ENCODE measurements around the gene MICA.
"Not testable (repeated sequence)": the region's sequence is repeated elsewhere in the genome, so short reads cannot be mapped to it uniquely, and the experiment has no call there.

The MICA gene

GRCh38 chr6:31403283-31404060 lies at the start of gene MICA:
Gene MICA (plus strand): TSS chr6:31403595. CDS start chr6:31403633, 38 bp downstream.
- peak; percentile 33 for DNase-seq

DNA sequence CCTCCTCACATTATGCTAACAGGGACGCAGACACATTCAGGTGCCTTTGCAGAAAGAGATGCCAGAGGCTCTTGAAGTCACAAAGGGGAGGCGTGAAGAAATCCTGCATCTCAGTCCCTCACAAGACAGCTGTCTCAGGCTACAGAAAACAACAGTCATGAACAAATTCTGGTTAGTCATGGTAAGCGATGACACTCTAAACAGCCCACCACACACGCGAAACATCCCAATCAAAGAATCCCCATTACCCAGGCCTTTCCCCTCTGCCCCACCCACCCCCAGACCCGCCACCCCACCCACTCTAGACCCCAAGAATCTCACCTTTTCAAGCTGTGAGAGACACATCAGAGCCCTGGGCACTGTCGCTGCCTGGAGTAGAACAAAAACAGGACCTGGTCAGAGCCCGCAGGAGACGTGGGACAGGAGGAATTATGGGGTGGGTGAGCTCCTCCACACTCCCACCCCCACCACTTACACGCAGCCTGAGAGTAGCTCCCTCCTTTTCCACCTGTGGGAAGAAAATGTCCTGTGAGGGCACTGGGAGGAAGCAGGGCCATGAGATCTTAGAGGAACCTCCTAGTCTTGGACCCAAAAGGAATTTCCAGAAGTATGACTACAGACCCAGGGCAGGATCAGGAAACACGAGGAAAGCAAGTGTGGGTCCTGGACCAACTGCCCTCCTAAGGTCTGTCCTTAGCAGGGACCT lies 49.1 kb upstream of the MICA start:
- no peak for DNase-seq

GRCh38 chr6:31354864-31355582 lies 48.4 kb upstream of the MICA start:
- no peak for DNase-seq

- no peak for DNase-seq
Measured at GRCh38 chr6:31355583-31355948, 47.8 kb upstream of the MICA start.

DNA sequence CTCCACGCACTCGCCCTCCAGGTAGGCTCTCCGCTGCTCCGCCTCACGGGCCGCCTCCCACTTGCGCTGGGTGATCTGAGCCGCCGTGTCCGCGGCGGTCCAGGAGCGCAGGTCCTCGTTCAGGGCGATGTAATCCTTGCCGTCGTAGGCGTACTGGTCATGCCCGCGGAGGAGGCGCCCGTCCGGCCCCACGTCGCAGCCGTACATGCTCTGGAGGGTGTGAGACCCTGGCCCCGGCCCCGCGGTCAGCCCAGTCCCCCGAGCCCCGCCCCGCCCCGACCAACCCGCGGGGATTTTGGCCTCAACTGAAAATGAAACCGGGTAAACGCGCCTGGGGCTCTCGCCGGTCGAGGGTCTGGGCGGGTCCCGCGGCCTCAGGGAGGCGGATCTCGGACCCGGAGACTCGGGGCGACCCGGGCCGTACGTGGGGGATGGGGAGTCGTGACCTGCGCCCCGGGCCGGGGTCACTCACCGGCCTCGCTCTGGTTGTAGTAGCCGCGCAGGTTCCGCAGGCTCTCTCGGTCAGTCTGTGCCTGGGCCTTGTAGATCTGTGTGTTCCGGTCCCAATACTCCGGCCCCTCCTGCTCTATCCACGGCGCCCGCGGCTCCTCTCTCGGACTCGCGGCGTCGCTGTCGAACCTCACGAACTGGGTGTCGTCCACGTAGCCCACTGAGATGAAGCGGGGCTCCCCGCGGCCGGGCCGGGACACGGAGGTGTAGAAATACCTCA lies 47.0 kb upstream of the MICA start:
- DNase-seq = no peak

- DNase-seq = peak; percentile 16
Measured at GRCh38 chr6:31356946-31357466, 46.4 kb upstream of the MICA start, which contains the start of gene HLA-B. Gene HLA-B (minus strand): TSS chr6:31357179. CDS start chr6:31357158, 21 bp downstream.

- no peak for DNase-seq
Measured at GRCh38 chr6:31357886-31358285, 45.5 kb upstream of the MICA start.

GRCh38 chr6:31358302-31358701 lies 45.1 kb upstream of the MICA start:
- no peak for DNase-seq

GRCh38 chr6:31359581-31359980 lies 43.8 kb upstream of the MICA start:
- DNase-seq = no peak

- DNase-seq = no peak
Measured at GRCh38 chr6:31362751-31363150, 40.6 kb upstream of the MICA start.

DNA sequence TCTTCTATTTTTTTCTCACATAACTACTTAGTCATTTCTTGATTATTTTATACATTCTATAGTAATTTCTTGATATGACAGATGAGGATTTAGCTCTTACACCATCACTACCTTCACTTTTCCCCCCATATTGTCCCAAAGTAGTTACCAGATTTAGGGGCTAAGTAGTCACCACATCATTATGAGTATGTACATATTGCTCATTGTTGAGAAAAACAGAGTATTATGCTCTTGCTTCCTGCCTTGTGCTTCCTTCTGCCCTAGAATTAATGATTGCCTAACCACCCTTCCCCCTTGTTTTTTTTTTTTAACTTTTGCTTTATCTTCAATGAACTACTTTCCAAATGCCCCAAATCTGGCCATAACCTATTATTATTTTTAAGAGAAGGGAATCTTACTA lies 39.6 kb upstream of the MICA start:
- DNase-seq = no peak

DNA sequence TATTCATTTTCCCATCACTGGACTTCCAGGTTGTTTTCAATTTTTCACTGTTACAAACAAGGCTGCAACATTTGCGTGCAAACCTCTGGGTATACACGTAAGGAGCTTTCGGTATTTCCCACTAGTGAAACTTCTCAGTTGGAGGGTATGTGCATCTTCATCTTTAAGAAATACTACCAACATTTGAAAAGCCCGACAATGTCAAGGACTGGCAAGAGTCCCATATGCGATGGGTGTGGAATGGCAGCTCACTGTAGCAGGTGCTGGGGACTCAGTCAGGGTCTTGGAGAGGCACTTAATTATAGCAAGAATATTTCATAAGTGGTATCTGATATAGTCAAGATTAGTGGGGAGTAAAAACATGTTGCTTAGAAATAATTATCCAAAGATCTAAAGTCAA lies 37.5 kb upstream of the MICA start:
- no peak for DNase-seq

DNA sequence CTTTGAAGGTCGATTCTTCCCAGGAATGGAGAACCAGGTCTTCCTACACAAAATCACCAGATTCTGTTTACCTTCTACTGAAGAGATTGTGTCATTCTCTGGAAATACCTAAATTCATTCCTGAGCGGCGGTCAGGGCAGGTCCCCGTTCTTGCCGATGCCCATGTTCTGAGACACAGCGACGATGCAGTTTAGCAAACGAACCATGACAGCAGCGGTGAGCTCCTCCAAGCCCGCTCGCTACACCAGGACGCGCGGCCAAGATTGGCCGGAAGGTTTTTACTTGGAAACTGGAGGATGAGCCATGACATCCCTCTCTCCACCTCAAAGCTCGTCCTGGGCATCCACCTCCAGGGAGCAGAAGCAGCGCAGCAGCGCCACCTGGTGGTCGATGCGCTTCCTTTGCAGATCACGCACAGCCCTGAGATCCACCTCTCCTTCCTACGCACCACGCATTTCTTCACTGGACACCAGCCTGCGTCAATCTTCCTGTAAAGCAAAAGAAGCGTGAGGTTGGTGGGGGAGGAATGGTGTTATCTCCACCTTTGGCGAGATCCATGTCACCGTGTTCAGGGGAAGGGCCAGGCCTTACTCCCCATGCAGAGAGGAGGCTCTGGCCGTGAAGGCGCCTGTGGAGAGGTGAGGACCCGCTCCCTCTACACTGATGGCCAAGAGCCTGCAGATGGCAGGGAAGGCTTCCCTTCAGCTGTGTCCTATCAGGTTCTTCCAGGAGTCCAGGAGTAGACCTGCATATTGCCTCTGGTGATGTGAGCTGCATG lies 36.5 kb upstream of the MICA start:
- DNase-seq = peak; percentile 48

DNA sequence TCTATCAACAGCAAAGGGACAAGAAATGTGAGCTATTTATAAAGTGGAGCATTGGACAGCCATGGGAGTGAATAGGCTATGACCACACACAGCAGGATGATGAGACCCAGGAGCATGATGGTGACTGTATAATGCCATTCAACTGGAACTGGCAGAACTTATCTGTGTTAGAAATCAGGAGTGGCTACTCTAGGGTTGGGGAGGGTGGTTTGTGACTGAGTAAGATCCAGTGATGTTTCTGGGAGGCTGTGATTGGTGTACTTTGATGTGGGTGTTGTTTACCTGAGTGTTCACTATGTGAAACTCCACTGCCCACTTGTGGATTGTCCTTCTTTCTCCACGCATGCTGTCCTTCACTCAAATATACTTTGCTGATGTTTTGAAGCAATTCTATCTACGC lies 34.9 kb upstream of the MICA start:
- DNase-seq = no peak

DNA sequence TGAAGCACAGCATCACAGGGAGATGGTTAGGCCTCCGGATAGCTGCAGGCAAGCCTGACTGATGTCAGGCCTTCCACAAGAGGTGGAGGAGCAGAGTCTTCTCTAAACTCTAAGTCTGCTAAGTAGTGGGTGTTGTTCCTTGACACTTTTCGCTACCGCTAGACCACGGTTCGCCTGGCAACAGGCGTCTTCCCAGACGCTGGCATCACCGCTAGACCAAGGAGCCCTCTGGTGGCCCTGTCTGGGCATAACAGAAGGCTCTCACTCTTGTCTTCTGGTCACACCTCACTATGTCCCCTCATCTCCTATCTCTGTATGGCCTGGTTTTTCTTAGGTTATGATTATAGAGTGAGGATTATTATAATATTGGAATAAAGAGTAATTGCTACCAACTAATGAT lies 29.3 kb upstream of the MICA start:
- DNase-seq = not testable (repeated sequence)

DNA sequence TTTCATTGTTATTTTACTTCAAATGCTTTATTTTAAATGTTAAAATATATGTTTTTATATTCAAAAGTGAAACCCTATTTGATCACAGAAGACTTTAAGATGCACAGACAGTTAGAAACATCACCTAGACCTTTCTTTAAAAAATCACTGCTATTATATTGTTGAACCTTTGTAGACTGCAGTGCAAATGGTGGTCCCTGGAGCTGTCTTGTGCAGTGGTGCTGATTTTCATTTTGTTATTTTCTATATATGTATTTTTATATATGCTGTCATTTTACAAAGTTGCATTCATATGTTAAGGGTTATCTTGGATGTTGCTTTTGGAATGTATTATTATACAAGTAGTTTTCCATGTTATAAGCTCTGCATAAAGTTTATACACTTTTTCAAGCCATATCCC lies 27.7 kb upstream of the MICA start:
- no peak for DNase-seq

DNA sequence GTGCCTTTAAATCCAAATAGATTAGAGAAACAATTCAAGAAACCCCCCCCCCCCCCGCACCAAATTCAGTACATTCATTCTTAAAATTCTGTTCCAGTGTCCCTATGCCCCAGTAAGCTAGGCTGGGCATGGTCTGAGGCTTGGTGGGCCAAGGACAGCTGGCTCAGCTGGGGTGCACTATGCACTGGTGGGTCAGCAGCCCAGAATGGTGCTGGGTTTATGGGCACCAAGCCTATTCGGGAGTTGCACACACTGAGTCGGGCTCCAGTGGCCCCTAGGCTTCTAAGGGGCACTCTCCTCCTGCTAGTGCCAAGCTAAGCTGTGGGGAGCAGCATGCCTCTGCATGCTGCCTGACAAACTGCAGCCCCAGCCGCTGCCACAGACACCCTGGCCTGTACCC lies 26.4 kb upstream of the MICA start:
- no peak for DNase-seq

- no peak for DNase-seq
Measured at GRCh38 chr6:31378062-31378720, 25.2 kb upstream of the MICA start.

- no peak for DNase-seq
Measured at GRCh38 chr6:31378721-31379103, 24.7 kb upstream of the MICA start.

- DNase-seq = no peak
Measured at GRCh38 chr6:31379850-31380249, 23.5 kb upstream of the MICA start.

DNA sequence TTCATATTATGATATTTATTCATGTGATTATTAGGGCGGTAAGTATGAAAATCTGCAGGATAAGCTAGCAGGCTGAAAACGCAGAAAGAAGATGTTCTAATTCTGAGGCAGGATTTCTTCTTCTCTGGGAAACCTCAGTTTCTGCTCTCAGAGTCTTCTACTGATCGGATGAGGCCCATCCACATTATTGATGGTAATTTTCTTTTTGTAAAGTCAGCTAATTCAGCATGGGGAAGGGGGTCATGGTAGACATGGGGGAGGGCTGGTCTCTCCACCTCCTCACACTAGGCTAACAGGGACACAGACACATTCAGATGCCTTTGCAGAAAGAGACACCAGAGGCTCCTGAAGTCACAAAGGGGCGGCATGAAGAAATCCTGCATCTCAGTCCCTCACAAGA lies 21.7 kb upstream of the MICA start:
- DNase-seq = no peak

Data from GOT3 (cell line).